Hindlimb muscle (tissue), 1 donor: ENCODE measurements around the gene PTPA. TPM values are rescaled to one million over a fixed set of nuclear protein-coding genes. Genes with fewer than 3 reads are reported as not detected.

Experiments used
- DNase-seq: peaks from one replicate; pipeline ENCODE4 v3.0.0-alpha.2; 2013
- polyA plus RNA-seq: library from polyadenylated mRNA; unstranded; fragments of 120-200 nt; gene quantifications from one replicate; pipeline ENCODE4 v1.2.1, GENCODE V29; 2013; ENCODE audit not compliant: insufficient read length

Gene PTPA
- polyA plus RNA-seq, 1 donor, result 141 TPM

- DNase-seq, result peak; percentile 60
Observed at GRCh38 chr9:129138476-129139232, 27.4 kb downstream of the PTPA start.

GRCh38 chr9:129139233-129139992, 28.2 kb downstream of the PTPA start:
- DNase-seq, result peak; percentile 91

- peak; percentile 100 for DNase-seq
Observed at GRCh38 chr9:129139993-129140396, 28.8 kb downstream of the PTPA start.

GRCh38 chr9:129140397-129141065, 29.3 kb downstream of the PTPA start:
- DNase-seq, result peak; percentile 52

- peak; percentile 81 for DNase-seq
Observed at GRCh38 chr9:129141066-129142041, 30.1 kb downstream of the PTPA start.

- no peak for DNase-seq
Observed at GRCh38 chr9:129142138-129142935, 31.1 kb downstream of the PTPA start.

- peak; percentile 85 for DNase-seq
Observed at GRCh38 chr9:129143031-129143927, 32.1 kb downstream of the PTPA start.

GRCh38 chr9:129145316-129145715, 34.1 kb downstream of the PTPA start:
- no peak for DNase-seq

- DNase-seq, result peak; percentile 84
Observed at GRCh38 chr9:129145841-129146292, 34.7 kb downstream of the PTPA start.

- DNase-seq, result peak; percentile 60
Observed at GRCh38 chr9:129146441-129146941, 35.3 kb downstream of the PTPA start.

- DNase-seq, result no peak
Observed at GRCh38 chr9:129148463-129149204, 37.4 kb downstream of the PTPA start.

GRCh38 chr9:129149442-129149841, 38.2 kb downstream of the PTPA start:
- no peak for DNase-seq

GRCh38 chr9:129150122-129150521, 38.9 kb downstream of the PTPA start:
- no peak for DNase-seq

GRCh38 chr9:129150672-129151211, 39.5 kb downstream of the PTPA start:
- DNase-seq, result no peak

GRCh38 chr9:129151469-129151868, 40.3 kb downstream of the PTPA start:
- DNase-seq, result no peak

GRCh38 chr9:129154866-129155477, 43.8 kb downstream of the PTPA start:
- no peak for DNase-seq

- DNase-seq, result no peak
Observed at GRCh38 chr9:129156163-129156562, 44.9 kb downstream of the PTPA start.
